Measurements from ENCODE around the gene PIP4K2B. TPM values are rescaled to one million over a fixed set of nuclear protein-coding genes. Genes with fewer than 3 reads are reported as not detected.

PIP4K2B gene
- polyA plus RNA-seq, 1 experiment = 36.8 TPM

DNA sequence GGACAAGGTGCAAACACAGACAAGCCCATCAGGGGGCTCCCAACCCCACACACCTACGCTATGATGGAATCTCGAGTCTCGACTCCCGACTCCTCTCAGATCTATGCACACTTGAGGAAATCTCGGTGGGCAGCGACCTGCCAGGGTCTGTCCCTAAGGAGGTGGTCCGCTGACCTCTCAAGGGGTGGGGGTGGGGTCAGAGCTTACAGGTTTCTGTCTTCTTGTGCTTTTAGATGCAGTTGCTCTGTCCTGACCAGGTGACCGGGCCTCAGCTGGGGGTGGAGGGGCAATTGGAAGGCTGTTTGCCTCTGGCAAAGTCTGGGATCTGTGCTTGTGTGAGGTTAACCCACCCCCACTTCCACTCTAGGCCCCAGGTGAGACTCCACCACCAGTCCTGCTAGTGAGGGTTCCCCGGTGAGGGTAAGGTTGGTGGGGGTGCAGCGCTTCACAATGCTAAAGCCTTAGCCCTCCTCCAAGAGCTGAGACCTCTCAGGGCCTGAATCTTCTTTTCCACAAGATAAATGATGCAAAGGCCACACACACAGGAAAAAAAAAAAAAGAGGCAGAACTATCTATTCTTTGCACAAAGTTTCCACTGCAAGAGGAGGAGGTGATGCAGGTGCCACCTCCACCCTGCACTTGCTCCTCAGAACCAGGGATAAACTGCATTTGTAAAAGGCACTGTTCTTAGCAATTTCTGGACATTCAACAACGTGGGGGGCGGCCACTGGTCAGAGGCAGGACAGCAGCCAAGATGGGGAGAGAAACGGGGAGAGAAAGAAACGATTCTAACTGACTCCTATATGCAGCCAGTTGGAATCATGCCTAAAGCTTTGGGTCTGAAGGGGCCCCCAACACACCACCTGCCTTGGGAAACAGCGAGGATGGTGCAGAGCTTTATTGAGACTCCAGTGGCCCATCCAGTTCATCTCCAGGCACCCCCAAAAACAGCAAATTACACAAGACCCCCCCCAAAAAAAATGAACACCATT, 65.1 kb downstream of the PIP4K2B start:
- POLR2A ChIA-PET = interaction anchor here (0.6 to 1.0 kb wide), 2 partner anchors 176 to 214 kb away, joined by 3 to 10 read pairs; no protein-coding TSS in a partner anchor
- DNase-seq (ENCODE audit: low read depth, low spot score) = no peak
- TF ChIP-seq, protein P1, sequence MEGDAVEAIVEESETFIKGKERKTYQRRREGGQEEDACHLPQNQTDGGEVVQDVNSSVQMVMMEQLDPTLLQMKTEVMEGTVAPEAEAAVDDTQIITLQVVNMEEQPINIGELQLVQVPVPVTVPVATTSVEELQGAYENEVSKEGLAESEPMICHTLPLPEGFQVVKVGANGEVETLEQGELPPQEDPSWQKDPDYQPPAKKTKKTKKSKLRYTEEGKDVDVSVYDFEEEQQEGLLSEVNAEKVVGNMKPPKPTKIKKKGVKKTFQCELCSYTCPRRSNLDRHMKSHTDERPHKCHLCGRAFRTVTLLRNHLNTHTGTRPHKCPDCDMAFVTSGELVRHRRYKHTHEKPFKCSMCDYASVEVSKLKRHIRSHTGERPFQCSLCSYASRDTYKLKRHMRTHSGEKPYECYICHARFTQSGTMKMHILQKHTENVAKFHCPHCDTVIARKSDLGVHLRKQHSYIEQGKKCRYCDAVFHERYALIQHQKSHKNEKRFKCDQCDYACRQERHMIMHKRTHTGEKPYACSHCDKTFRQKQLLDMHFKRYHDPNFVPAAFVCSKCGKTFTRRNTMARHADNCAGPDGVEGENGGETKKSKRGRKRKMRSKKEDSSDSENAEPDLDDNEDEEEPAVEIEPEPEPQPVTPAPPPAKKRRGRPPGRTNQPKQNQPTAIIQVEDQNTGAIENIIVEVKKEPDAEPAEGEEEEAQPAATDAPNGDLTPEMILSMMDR (IDR thresholded peaks at IDR 0.05; ENCODE audit: low read depth, low read length) = peak; percentile 29
- Histone ChIP-seq H3K4me3 (ENCODE audit: low read depth, low read length) (no peak overlapping the region), H3K27ac (ENCODE audit: low read depth, low read length) (no peak overlapping the region), H3K9me3 (ENCODE audit: control insufficient read depth, insufficient read depth, low read length) (no peaks in the 10 kb centered on the region; the same call in 1 of the 2 replicates), H3K27me3 (ENCODE audit: control insufficient read depth, insufficient read depth, low read length) (no peaks in the 10 kb centered on the region)
- CTCF ChIA-PET = interaction anchor here (0.5 to 2.8 kb wide), 18 partner anchors 10 to 685 kb away, joined by 3 to 23 read pairs (median 4); partner anchors contain the start of gene PSMB3

DNA sequence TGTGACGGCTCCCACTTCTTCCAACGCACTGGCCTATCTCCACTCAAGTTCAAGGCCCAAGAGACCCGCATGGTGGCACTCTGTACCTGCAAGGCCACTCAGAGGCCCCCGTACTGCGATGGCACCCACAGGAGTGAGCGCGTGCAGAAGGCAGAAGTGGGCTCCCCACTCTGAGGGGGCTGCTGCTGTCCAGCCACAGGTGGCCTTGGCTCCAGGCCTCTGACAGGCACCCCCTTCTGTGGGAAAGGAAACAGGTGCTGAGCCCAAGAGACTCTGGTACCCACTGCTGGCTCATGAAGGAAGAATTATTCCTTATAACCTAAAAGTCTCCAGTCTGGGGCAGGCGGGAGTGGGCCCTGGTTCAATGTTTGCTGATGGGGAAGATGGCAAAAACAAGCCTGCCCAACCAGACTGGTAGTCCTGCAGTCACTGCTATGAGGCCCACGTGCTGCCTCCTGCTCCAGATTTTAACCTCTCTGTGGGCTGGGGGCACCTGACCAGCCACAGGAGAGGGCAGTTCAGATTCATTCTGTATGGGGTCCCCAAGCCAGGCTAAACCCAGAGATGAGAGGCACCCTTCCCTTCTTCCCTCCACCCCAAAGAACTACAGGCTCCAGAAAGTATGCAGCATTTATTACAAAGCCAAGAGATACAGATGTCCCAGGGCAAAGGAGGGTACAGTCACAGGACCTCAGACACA, 65.9 kb downstream of the PIP4K2B start:
- CTCF ChIA-PET = interaction anchor here (1.6 kb wide), 1 partner anchor 49 kb away, joined by 4 read pairs; no protein-coding TSS in a partner anchor
- TF ChIP-seq, protein P1 (IDR thresholded peaks at IDR 0.05; ENCODE audit: low read depth, low read length) = no peak

DNA sequence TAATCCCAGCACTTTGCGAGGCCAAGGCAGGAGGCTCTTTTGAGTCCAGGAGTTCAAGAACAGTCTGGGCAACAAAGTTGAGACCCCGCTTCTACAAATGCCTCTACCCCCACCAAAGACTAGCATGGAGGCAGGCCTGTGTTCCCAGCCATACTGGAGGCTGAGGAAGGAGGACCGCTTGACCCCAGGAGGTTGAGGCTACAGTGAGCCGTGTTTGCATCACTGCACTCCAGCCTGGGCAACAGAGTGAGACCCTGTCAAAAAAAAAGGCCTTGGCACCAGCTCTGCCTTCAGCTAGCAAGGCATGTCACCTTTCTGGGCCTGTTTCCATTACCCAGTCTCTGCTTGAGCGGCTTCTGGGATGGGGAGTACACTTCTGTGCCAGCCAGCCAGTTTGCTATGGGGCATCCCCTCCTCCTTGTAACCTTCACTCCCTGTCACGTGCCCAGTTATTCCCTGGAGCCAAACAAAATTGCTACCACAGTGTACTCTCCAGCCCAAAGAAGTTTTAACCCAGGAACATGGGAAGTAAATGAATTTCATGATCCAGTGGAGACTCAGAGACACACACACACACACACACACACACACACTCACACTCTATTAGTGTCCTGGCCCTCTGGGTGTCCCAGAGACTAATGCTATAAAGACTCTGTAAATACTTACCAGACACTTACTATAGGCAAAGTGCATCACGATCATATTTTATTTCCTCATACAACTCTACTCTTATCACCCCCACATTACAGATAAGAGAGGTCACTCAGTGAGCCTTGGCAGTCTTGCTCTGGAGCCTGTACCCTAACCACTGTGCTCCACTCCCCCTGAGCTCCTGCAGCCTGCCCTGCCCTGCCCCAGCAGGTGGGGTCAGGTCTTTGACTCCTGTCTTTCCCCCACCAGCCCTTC, 66.7 kb downstream of the PIP4K2B start:
- TF ChIP-seq, protein P1 (IDR thresholded peaks at IDR 0.05; ENCODE audit: low read depth, low read length) = no peak
- H3K4me3 ChIP-seq (ENCODE audit: low read depth, low read length) = no peak overlapping the region
- H3K27me3 ChIP-seq (ENCODE audit: control insufficient read depth, insufficient read depth, low read length) = no peaks in the 10 kb centered on the region
- H3K27ac ChIP-seq (ENCODE audit: low read depth, low read length) = no peak overlapping the region
- ChIA-PET POLR2A (no interaction called here), CTCF (no interaction called here)
- DNase-seq (ENCODE audit: low read depth, low spot score) = no peak
- no peaks in the 10 kb centered on the region; the same call in 1 of the 2 replicates for H3K9me3 ChIP-seq (ENCODE audit: control insufficient read depth, insufficient read depth, low read length)

More for the DNA sequence above, 65.9 kb downstream of the PIP4K2B start:
- no peaks in the 10 kb centered on the region for H3K27me3 ChIP-seq (ENCODE audit: control insufficient read depth, insufficient read depth, low read length)
- no peak overlapping the region for H3K27ac ChIP-seq (ENCODE audit: low read depth, low read length)
- H3K4me3 ChIP-seq (ENCODE audit: low read depth, low read length) = no peak overlapping the region
- POLR2A ChIA-PET = no interaction called here
- H3K9me3 ChIP-seq (ENCODE audit: control insufficient read depth, insufficient read depth, low read length) = no peaks in the 10 kb centered on the region; the same call in 1 of the 2 replicates
- DNase-seq (ENCODE audit: low read depth, low spot score) = no peak

DNA sequence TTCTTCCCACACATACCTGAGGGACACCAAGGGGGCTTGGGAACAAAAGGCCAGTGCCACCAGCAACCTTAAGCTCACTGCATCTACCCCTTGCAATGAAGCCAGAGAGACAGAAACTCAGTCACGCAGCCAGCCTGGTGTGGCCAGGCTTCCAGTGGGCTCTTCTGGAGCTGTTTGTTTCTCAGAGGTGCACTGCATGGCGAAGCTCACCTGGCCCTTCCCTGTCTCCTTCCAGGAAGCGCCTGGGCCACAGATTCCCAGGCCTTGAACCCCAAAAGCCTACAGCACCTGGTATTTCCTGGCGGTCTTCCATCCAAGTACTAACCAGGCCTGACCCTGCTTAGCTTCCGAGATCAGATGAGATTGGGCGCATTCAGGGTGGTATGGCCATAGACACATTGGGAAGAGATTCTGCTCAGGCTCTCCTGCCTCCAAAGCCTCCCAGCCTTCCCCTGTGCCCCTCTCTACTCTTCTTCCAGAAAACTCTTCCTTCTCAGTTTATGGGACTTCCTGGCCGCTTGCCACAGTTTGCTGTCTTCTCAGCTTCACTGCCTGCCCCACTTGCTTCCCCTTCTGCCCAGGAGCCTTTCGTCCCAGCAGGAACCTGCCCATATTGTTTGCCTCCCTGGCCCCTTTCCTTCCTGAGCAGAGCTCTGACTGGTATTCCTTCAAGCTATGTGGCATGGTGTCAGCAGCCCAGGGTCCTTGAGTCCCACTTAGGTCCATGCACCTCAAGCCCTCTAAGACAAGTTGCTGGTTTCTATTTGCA, 67.6 kb downstream of the PIP4K2B start:
- TF ChIP-seq, protein P1 (IDR thresholded peaks at IDR 0.05; ENCODE audit: low read depth, low read length) = no peak
- H3K27ac ChIP-seq (ENCODE audit: low read depth, low read length) = no peak overlapping the region
- CTCF ChIA-PET = interaction anchor here (1.4 kb wide), 1 partner anchor 15 kb away, joined by 3 read pairs; no protein-coding TSS in a partner anchor
- H3K9me3 ChIP-seq (ENCODE audit: control insufficient read depth, insufficient read depth, low read length) = no peaks in the 10 kb centered on the region; the same call in 1 of the 2 replicates
- no peak overlapping the region; the same call in 1 of the 2 replicates for H3K4me3 ChIP-seq (ENCODE audit: low read depth, low read length)
- no peak for DNase-seq (ENCODE audit: low read depth, low spot score)
- no peaks in the 10 kb centered on the region for H3K27me3 ChIP-seq (ENCODE audit: control insufficient read depth, insufficient read depth, low read length)
- POLR2A ChIA-PET = interaction anchor here (0.6 kb wide), 1 partner anchor 55 kb away, joined by 3 read pairs; no protein-coding TSS in a partner anchor
